ENCODE results near the gene ARHGEF11. TPM values are rescaled to one million over a fixed set of nuclear protein-coding genes. Genes with fewer than 3 reads are reported as not detected.
A peak's percentile ranks its signal among the peaks of the same experiment; 100 is the strongest.

Gene ARHGEF11
- total and polyA plus RNA-seq, 8 donors = 6.6 to 125 (median 32.7) TPM

GRCh38 chr1:157032303-157032702 is 13.2 kb downstream of the ARHGEF11 start:
- intact Hi-C loops (cut with DNase I; ENCODE audit: low total_unique reads) = no loop called here
- H3K9me3 ChIP-seq = no peaks in the 10 kb centered on the region
- H3K27me3 ChIP-seq = no peaks in the 10 kb centered on the region
- no peak overlapping the region for H3K4me3 ChIP-seq
- DNase-seq = no peak
- no peak for TF ChIP-seq EP300 (IDR thresholded peaks at IDR 0.05)
- TF ChIP-seq CTCF (IDR thresholded peaks at IDR 0.05) = no peak
- no peak for TF ChIP-seq POLR2AphosphoS5 (IDR thresholded peaks at IDR 0.05)
- no peak for TF ChIP-seq POLR2A (IDR thresholded peaks at IDR 0.05)
- 65 to 73% (median 70%) methylated on average over 3 of the region's 3 CpGs for WGBS, 5 donors
- H3K36me3 ChIP-seq = no peaks in the 10 kb centered on the region
- H3K4me1 ChIP-seq = peaks cover 7 to 37% (median 19%) of the 10 kb centered on the region in 4 donors
- H3K27ac ChIP-seq = no peak overlapping the region

DNA sequence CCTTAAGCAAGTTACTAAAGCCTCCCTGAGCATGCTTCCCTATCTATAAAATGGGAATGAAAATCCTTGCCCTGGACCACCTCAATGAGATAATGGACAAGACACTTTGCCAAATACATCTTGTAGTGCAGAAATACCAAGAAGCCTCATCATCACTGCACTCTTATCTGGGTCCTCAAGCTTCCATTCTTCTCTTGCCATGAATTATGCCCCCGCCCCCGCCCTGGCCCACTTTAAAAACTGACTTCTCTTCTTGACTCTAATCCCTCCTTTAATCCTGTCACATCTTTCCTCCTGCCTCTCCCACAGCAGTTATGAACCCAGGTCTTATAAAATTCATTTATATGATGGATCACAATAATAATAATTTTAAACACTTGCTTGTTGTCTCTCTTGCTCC is 14.8 kb downstream of the ARHGEF11 start:
- Histone ChIP-seq H3K36me3 (no peaks in the 10 kb centered on the region), H3K9me3 (no peaks in the 10 kb centered on the region), H3K4me3 (no peak overlapping the region), H3K27ac (no peak overlapping the region), H3K4me1 (peaks cover 7 to 51% (median 33%) of the 10 kb centered on the region in 4 donors), H3K27me3 (no peaks in the 10 kb centered on the region)
- no peak for DNase-seq
- intact Hi-C loops (cut with DNase I; ENCODE audit: low total_unique reads) = no loop called here
- WGBS, 5 donors = 92 to 98% (median 95%) methylated on average over 2 of the region's 2 CpGs
- TF ChIP-seq POLR2AphosphoS5 (IDR thresholded peaks at IDR 0.05) (no peak), EP300 (IDR thresholded peaks at IDR 0.05) (no peak), POLR2A (IDR thresholded peaks at IDR 0.05) (no peak), CTCF (IDR thresholded peaks at IDR 0.05) (no peak)

GRCh38 chr1:157028674-157029073 is 16.9 kb downstream of the ARHGEF11 start:
- no peak overlapping the region for H3K4me3 ChIP-seq
- DNase-seq = no peak
- 62 to 69% (median 67%) methylated on average over 4 of the region's 4 CpGs for WGBS, 5 donors
- intact Hi-C loops (cut with DNase I; ENCODE audit: low total_unique reads) = no loop called here
- no peaks in the 10 kb centered on the region for H3K27me3 ChIP-seq
- H3K9me3 ChIP-seq = no peaks in the 10 kb centered on the region
- H3K4me1 ChIP-seq = peaks cover 0 to 42% (median 26%) of the 10 kb centered on the region in 4 donors
- no peaks in the 10 kb centered on the region for H3K36me3 ChIP-seq
- TF ChIP-seq CTCF (IDR thresholded peaks at IDR 0.05) (no peak), POLR2AphosphoS5 (IDR thresholded peaks at IDR 0.05) (no peak), EP300 (IDR thresholded peaks at IDR 0.05) (no peak), POLR2A (IDR thresholded peaks at IDR 0.05) (no peak)
- H3K27ac ChIP-seq = no peak overlapping the region

- Histone ChIP-seq H3K4me3 (no peak overlapping the region), H3K36me3 (peaks cover 0 to 2% (median under 1%) of the 10 kb centered on the region in 4 donors), H3K27ac (peak overlapping the region in 2 of 5 donors; percentile 40 to 45), H3K4me1 (peaks cover 0 to 31% (median 20%) of the 10 kb centered on the region in 4 donors), H3K9me3 (peaks cover 0 to 18% (median 10%) of the 10 kb centered on the region in 4 donors), H3K27me3 (no peaks in the 10 kb centered on the region)
- intact Hi-C loops (cut with DNase I; ENCODE audit: low total_unique reads) = no loop called here
- TF ChIP-seq POLR2A (IDR thresholded peaks at IDR 0.05) (no peak), POLR2AphosphoS5 (IDR thresholded peaks at IDR 0.05) (peak in 1 of 3 donors; percentile 14)
- peak in 1 of 2 donors; percentile 24 for DNase-seq
- 60 to 91% (median 81%) methylated on average over 2 of the region's 2 CpGs for WGBS, 5 donors
These were observed 19.7 kb downstream of the ARHGEF11 start for GRCh38 chr1:157025856-157026255.

- Histone ChIP-seq H3K9me3 (peaks cover 0 to 18% (median 10%) of the 10 kb centered on the region in 4 donors), H3K27me3 (no peaks in the 10 kb centered on the region), H3K4me3 (no peak overlapping the region), H3K4me1 (peaks cover 0 to 31% (median 20%) of the 10 kb centered on the region in 4 donors), H3K27ac (peak overlapping the region in 1 of 5 donors; percentile 45), H3K36me3 (peaks cover 0 to 4% (median 1%) of the 10 kb centered on the region in 4 donors)
- no peak for TF ChIP-seq POLR2AphosphoS5 (IDR thresholded peaks at IDR 0.05)
- no peak for TF ChIP-seq POLR2A (IDR thresholded peaks at IDR 0.05)
- no peak for TF ChIP-seq EP300 (IDR thresholded peaks at IDR 0.05)
- no peak for TF ChIP-seq CTCF (IDR thresholded peaks at IDR 0.05)
- DNase-seq = peak in 1 of 2 donors; percentile 33
- intact Hi-C loops (cut with DNase I; ENCODE audit: low total_unique reads) = no loop called here
- 52 to 70% (median 66%) methylated on average over 3 of the region's 3 CpGs for WGBS, 5 donors
These were observed 20.2 kb downstream of the ARHGEF11 start for GRCh38 chr1:157025385-157025784.
